ENCODE results near the gene ZKSCAN2. TPM values are rescaled to one million over a fixed set of nuclear protein-coding genes. Genes with fewer than 3 reads are reported as not detected.

ZKSCAN2 gene
- total and polyA plus RNA-seq, 9 of the 15 experiments (the other 6 are each of a cell fraction or from before 2014, with no cell fraction given) = 1.3 to 9.5 (median 4.2) TPM

- TF ChIP-seq RREB1 (CRISPR knock-in tag; IDR thresholded peaks at IDR 0.05) = no peak
- no peak for TF ChIP-seq ZNF518B (CRISPR knock-in tag; IDR thresholded peaks at IDR 0.05)
- TF ChIP-seq MEF2A (IDR thresholded peaks at IDR 0.05; ENCODE audit: control insufficient read depth, low read depth, low read length) = no peak
- TF ChIP-seq ZNF512 (tag; IDR thresholded peaks at IDR 0.05) = no peak
- TF ChIP-seq NFIX (CRISPR knock-in tag; IDR thresholded peaks at IDR 0.05; ENCODE audit: low read depth) = no peak
- TF ChIP-seq ATF4 (CRISPR knock-in tag; IDR thresholded peaks at IDR 0.05) = 0 out of 2 replicates have a peak, but pooled peaks have one; percentile 20
- TF ChIP-seq SUPT5H (IDR thresholded peaks at IDR 0.05) = peak; percentile 94
- no peak for TF ChIP-seq ZBTB43 (CRISPR knock-in tag; IDR thresholded peaks at IDR 0.05)
- TF ChIP-seq KDM4B (IDR thresholded peaks at IDR 0.05; ENCODE audit: borderline replicate concordance in 2 of 2, low read depth in 1 of 2) = 0 out of 4 replicates have a peak, but pooled peaks of 1 of the 2 experiments have one; percentile 51
- peak; percentile 82 for TF ChIP-seq ELF1 (tag; IDR thresholded peaks at IDR 0.05)
- no peak for TF ChIP-seq HOMEZ (CRISPR knock-in tag; IDR thresholded peaks at IDR 0.05)
These were observed at the start of gene ZKSCAN2 (continued) for GRCh38 chr16:25257470-25257955.
